Measurements from ENCODE around the gene COL18A1.

The COL18A1 gene

GRCh38 chr21:45457161-45457831 lies 52.3 kb downstream of the COL18A1 start:
- no peak for DNase-seq

GRCh38 chr21:45457832-45458172 lies 52.8 kb downstream of the COL18A1 start:
- DNase-seq: no peak

GRCh38 chr21:45458281-45459170 lies 53.6 kb downstream of the COL18A1 start:
- DNase-seq: no peak

GRCh38 chr21:45459171-45460010 lies 54.4 kb downstream of the COL18A1 start:
- DNase-seq: no peak

- DNase-seq: no peak
These were observed 55.1 kb downstream of the COL18A1 start for GRCh38 chr21:45460011-45460565.

- no peak for DNase-seq
These were observed 55.8 kb downstream of the COL18A1 start for GRCh38 chr21:45460611-45461368.

GRCh38 chr21:45461369-45461750 lies 56.4 kb downstream of the COL18A1 start:
- no peak for DNase-seq

GRCh38 chr21:45461806-45462341 lies 56.9 kb downstream of the COL18A1 start:
- DNase-seq: no peak

- DNase-seq: no peak
These were observed 58.9 kb downstream of the COL18A1 start for GRCh38 chr21:45463871-45464270.

GRCh38 chr21:45464309-45464708 lies 59.3 kb downstream of the COL18A1 start:
- DNase-seq: no peak

- DNase-seq: no peak
These were observed 60.1 kb downstream of the COL18A1 start for GRCh38 chr21:45465105-45465504.

- no peak for DNase-seq
These were observed 60.8 kb downstream of the COL18A1 start for GRCh38 chr21:45465611-45466329.

GRCh38 chr21:45466330-45467220 lies 61.6 kb downstream of the COL18A1 start:
- no peak for DNase-seq

GRCh38 chr21:45467221-45467779 lies 62.3 kb downstream of the COL18A1 start:
- DNase-seq: no peak

GRCh38 chr21:45468051-45468970 lies 63.3 kb downstream of the COL18A1 start:
- DNase-seq: no peak

GRCh38 chr21:45468971-45469272 lies 64.0 kb downstream of the COL18A1 start:
- DNase-seq: no peak

GRCh38 chr21:45469273-45470086 lies 64.5 kb downstream of the COL18A1 start:
- DNase-seq: no peak

- DNase-seq: no peak
These were observed 65.1 kb downstream of the COL18A1 start for GRCh38 chr21:45470087-45470515.

All from CD4-positive, alpha-beta T cell treated with Interleukin-4 for 1 hour (primary cell).